MM.1S (cell line): ENCODE results near the gene CHFR.

Experiments
- DNase-seq: peaks from one replicate; pipeline ENCODE4 v3.0.0-alpha.2; 2015
- H2AFZ ChIP-seq: fragments of 300-600 bp; sonication (generic); 2 replicates; pipeline ENCODE4 v1.6.0; 2016; ENCODE audit warnings: antibody characterized with exemption, low read length
- H3F3A ChIP-seq: fragments of 300-600 bp; sonication (generic); 2 replicates; pipeline ENCODE4 v1.6.1; 2016; ENCODE audit warnings: mild to moderate bottlenecking, antibody characterized with exemption, low read length, moderate library complexity, mixed read lengths; ENCODE audit not compliant: insufficient read depth
- H3K27ac ChIP-seq: fragments of 300-600 bp; sonication (generic); 2 replicates; pipeline ENCODE4 v1.5.1; 2016; ENCODE audit warnings: mild to moderate bottlenecking, low read length
- H3K27me3 ChIP-seq: fragments of 300-600 bp; sonication (generic); replicated peaks from 2 replicates; pipeline ENCODE4 v1.6.0; 2016; ENCODE audit warnings: low read length; ENCODE audit not compliant: insufficient read depth
- H3K36me3 ChIP-seq: fragments of 300-600 bp; sonication (generic); replicated peaks from 2 replicates; pipeline ENCODE4 v1.6.1; 2016; ENCODE audit warnings: mild to moderate bottlenecking, low read length, mixed read lengths; ENCODE audit not compliant: insufficient read depth
- H3K4me1 ChIP-seq: fragments of 300-600 bp; sonication (generic); 2 replicates; pipeline ENCODE4 v1.6.1; 2016; ENCODE audit warnings: low read length, mixed read lengths
- H3K4me2 ChIP-seq: fragments of 300-600 bp; sonication (generic); 2 replicates; pipeline ENCODE4 v1.6.0; 2016; ENCODE audit warnings: low read depth, low read length
- H3K4me3 ChIP-seq: fragments of 300-600 bp; sonication (generic); 2 replicates; pipeline ENCODE4 v1.5.1; 2016; ENCODE audit warnings: low read length, mixed read lengths
- H3K79me2 ChIP-seq: fragments of 300-600 bp; sonication (generic); 2 replicates; pipeline ENCODE4 v1.6.1; 2016; ENCODE audit warnings: mixed run types, low read length, mixed read lengths
- H3K9ac ChIP-seq: fragments of 300-600 bp; sonication (generic); 2 replicates; pipeline ENCODE4 v1.6.1; 2016; ENCODE audit warnings: low read length, mixed read lengths
- H3K9me2 ChIP-seq: fragments of 300-600 bp; sonication (generic); replicated peaks from 2 replicates; pipeline ENCODE4 v1.6.1; 2016; ENCODE audit warnings: mild to moderate bottlenecking, low read length, mixed read lengths; ENCODE audit not compliant: insufficient read depth
- H3K9me3 ChIP-seq: fragments of 300-600 bp; sonication (generic); replicated peaks from 2 replicates; pipeline ENCODE4 v1.6.1; 2016; ENCODE audit warnings: mild to moderate bottlenecking, low read length, mixed read lengths; ENCODE audit not compliant: insufficient read depth
- H4K20me1 ChIP-seq: fragments of 300-600 bp; sonication (generic); 2 replicates; pipeline ENCODE4 v1.6.1; 2016; ENCODE audit warnings: mild to moderate bottlenecking, low read length, moderate library complexity, mixed read lengths; ENCODE audit not compliant: insufficient read depth
- CTCF ChIP-seq: fragments of 300-600 bp; sonication (generic); IDR thresholded peaks from 2 replicates; pipeline ENCODE4 v1.5.1; 2016; ENCODE audit warnings: antibody characterized with exemption, low read length, mixed read lengths
- EZH2 ChIP-seq: fragments of 300-600 bp; sonication (generic); optimal IDR thresholded peaks from 2 replicates; pipeline ENCODE3; 2017; ENCODE audit warnings: low read depth, mild to moderate bottlenecking, antibody characterized with exemption, low read length, mixed read lengths
- EZH2phosphoT487 ChIP-seq: fragments of 300-600 bp; sonication (generic); IDR thresholded peaks from 2 replicates; pipeline ENCODE4 v1.6.1; 2018; ENCODE audit warnings: antibody characterized with exemption, low read length

Gene CHFR

DNA sequence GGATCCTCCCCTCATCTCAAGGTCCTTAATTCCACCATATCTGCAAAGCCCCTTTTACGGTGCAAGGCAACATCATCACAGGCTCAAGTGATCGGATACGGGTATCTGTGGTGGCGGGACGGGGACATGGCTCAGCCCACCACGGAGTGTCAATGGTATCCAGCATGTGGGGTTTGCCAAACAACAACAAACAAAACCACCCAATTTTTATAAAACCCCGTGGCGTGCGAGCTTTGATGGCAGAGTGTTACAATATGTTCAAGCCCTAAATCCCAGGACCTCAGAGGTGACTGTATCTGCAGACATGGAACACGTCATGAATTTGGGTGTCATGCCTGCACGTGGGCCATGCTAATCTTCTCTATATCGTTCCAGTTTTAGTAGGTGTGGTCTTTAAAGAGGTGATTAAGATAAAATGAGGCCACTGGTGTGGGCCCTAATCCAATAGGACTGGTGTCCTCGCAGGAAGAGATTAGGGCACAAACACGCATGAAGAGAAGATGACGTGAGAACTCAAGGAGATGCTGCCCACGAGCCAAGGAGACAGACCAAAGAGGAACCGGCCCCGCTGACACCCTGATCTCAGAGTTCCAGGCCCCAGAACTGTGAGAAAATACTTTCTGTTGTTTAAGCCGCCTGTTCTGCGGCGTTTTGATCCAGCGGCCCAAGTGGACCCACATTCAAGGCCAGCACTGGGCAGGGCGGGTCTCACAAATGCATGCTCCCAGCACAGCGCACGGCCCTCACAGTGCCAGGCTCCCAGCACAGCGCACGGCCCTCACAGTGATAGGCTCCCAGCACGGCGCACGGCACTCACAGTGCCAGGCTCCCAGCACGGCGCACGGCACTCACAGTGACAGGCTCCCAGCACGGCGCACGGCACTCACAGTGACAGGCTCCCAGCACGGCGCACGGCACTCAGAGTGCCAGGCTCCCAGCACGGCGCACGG lies 52.1 kb downstream of the CHFR start:
- Histone ChIP-seq H3K79me2 (no peaks in the 10 kb centered on the region), H3K36me3 (no peaks in the 10 kb centered on the region), H3K9me2 (no peaks in the 10 kb centered on the region), H3K9me3 (no peaks in the 10 kb centered on the region), H3K4me2 (no peak overlapping the region), H2AFZ (no peak overlapping the region), H3K27ac (no peak overlapping the region), H4K20me1 (no peaks in the 10 kb centered on the region), H3K27me3 (no peaks in the 10 kb centered on the region), H3K4me1 (no peaks in the 10 kb centered on the region), H3F3A (no peaks in the 10 kb centered on the region), H3K9ac (no peak overlapping the region), H3K4me3 (no peak overlapping the region)
- TF ChIP-seq CTCF, result no peak
- no peak for TF ChIP-seq EZH2
- no peak for TF ChIP-seq EZH2phosphoT487
- no peak for DNase-seq

DNA sequence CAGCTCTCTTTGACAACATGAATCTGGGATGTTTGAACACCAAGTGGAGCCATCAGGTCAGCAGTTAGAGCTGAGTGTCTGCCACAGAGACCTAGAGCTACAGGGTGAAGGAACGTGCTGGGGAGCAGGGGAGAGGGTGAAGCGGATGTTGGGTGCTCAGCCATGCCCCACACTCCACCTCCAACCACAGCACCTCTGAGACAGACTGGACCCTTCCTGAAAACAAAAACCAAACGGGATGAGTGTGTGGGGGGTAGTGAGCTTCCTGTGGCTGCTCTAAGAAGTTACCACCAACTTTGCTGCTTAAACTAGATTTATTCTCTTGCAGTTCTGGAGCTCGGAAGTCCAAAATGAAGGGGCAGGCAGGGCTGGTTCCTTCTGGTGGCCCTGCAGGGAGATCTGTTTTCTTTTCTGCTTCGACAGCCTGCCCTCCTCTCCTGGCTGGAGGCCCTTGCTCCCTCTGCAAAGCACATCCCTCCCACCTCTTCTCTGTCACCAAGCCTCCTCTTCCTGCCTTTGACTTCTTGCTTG lies 53.2 kb downstream of the CHFR start:
- Histone ChIP-seq H3K4me3 (no peak overlapping the region), H3K9me2 (no peaks in the 10 kb centered on the region), H3K4me2 (no peak overlapping the region), H3K9me3 (no peaks in the 10 kb centered on the region), H3F3A (no peaks in the 10 kb centered on the region), H4K20me1 (no peaks in the 10 kb centered on the region), H3K9ac (no peak overlapping the region), H3K4me1 (no peaks in the 10 kb centered on the region), H3K36me3 (no peaks in the 10 kb centered on the region), H3K79me2 (no peaks in the 10 kb centered on the region), H2AFZ (no peak overlapping the region), H3K27me3 (no peaks in the 10 kb centered on the region), H3K27ac (no peak overlapping the region)
- no peak for DNase-seq
- TF ChIP-seq EZH2 (no peak), EZH2phosphoT487 (no peak), CTCF (no peak)

- DNase-seq, result no peak
Measured at GRCh38 chr12:132833341-132833740, 54.1 kb downstream of the CHFR start.

More at GRCh38 chr12:132833341-132833740, 54.1 kb downstream of the CHFR start:
- no peaks in the 10 kb centered on the region for H3K27me3 ChIP-seq
- H3K4me1 ChIP-seq, result no peaks in the 10 kb centered on the region
- no peak overlapping the region for H3K27ac ChIP-seq
- H3K4me3 ChIP-seq, result no peak overlapping the region
- H3F3A ChIP-seq, result no peaks in the 10 kb centered on the region
- no peak overlapping the region for H3K4me2 ChIP-seq
- H3K9me3 ChIP-seq, result no peaks in the 10 kb centered on the region
- no peak overlapping the region for H3K9ac ChIP-seq
- no peaks in the 10 kb centered on the region for H3K36me3 ChIP-seq
- H4K20me1 ChIP-seq, result no peaks in the 10 kb centered on the region
- TF ChIP-seq EZH2, result no peak
- TF ChIP-seq CTCF, result no peak
- TF ChIP-seq EZH2phosphoT487, result no peak
- peaks cover under 1% of the 10 kb centered on the region; the same call in 1 of the 2 replicates for H3K79me2 ChIP-seq
- no peak overlapping the region for H2AFZ ChIP-seq
- no peaks in the 10 kb centered on the region for H3K9me2 ChIP-seq
